DOHH2 (cell line): Measurements from ENCODE around the gene ELAVL1.

Experiments
- H3F3A ChIP-seq: fragments of 200-600 bp; sonication (generic), shearing (Covaris generic); 2 replicates; pipeline ENCODE4 v1.6.0; 2016; ENCODE audit warnings: antibody characterized with exemption, mild to moderate bottlenecking; ENCODE audit not compliant: control insufficient read depth, insufficient read depth
- H3K27ac ChIP-seq: fragments of 200-600 bp; sonication (generic); 2 replicates; pipeline ENCODE4 v1.5.1; 2014; ENCODE audit warnings: low read depth, mild to moderate bottlenecking, low read length, moderate library complexity
- H3K27me3 ChIP-seq: fragments of 200-600 bp; sonication (generic); 2 replicates; pipeline ENCODE4 v1.6.1; 2014; ENCODE audit warnings: mild to moderate bottlenecking, low read length, mixed read lengths; ENCODE audit not compliant: control insufficient read depth
- H3K36me3 ChIP-seq: fragments of 200-600 bp; sonication (generic); 2 replicates; pipeline ENCODE4 v1.6.1; 2014; ENCODE audit warnings: mild to moderate bottlenecking, low read length, moderate library complexity, mixed read lengths; ENCODE audit not compliant: control insufficient read depth
- H3K4me1 ChIP-seq: fragments of 200-600 bp; sonication (generic); 2 replicates; pipeline ENCODE4 v1.6.1; 2014; ENCODE audit warnings: mild to moderate bottlenecking, low read length, mixed read lengths; ENCODE audit not compliant: control insufficient read depth
- H3K4me2 ChIP-seq: fragments of 200-600 bp; sonication (generic); 2 replicates; pipeline ENCODE4 v1.6.0; 2014; ENCODE audit warnings: mild to moderate bottlenecking, low read length, moderate library complexity
- H3K4me3 ChIP-seq: fragments of 200-600 bp; sonication (generic); 2 replicates; pipeline ENCODE4 v1.5.1; 2014; ENCODE audit warnings: mild to moderate bottlenecking, low read length, mixed read lengths
- H3K79me2 ChIP-seq: fragments of 200-600 bp; sonication (generic); 2 replicates; pipeline ENCODE4 v1.6.1; 2014; ENCODE audit warnings: mild to moderate bottlenecking, low read length, mixed read lengths; ENCODE audit not compliant: control insufficient read depth
- H3K9me2 ChIP-seq: fragments of 200-600 bp; sonication (generic); replicated peaks from 2 replicates; pipeline ENCODE4 v1.6.1; 2014; ENCODE audit warnings: mild to moderate bottlenecking, low read length, mixed read lengths; ENCODE audit not compliant: control insufficient read depth
- H3K9me3 ChIP-seq: fragments of 200-600 bp; sonication (generic); 2 replicates; pipeline ENCODE4 v1.6.1; 2014; ENCODE audit warnings: antibody characterized with exemption, low read length, mixed read lengths; ENCODE audit not compliant: control insufficient read depth, insufficient read depth
- H4K20me1 ChIP-seq: fragments of 200-600 bp; sonication (generic); 2 replicates; pipeline ENCODE4 v1.6.0; 2014; ENCODE audit warnings: low read depth, mild to moderate bottlenecking, antibody characterized with exemption, low read length, moderate library complexity; ENCODE audit not compliant: control insufficient read depth, insufficient read depth
- EZH2phosphoT487 ChIP-seq: fragments of 200-600 bp; sonication (generic); IDR thresholded peaks from 2 replicates; pipeline ENCODE4 v1.6.1; 2017; ENCODE audit warnings: borderline replicate concordance, mild to moderate bottlenecking, antibody characterized with exemption, low read length, moderate library complexity, mixed read lengths
- TF ChIP-seq, protein P1 (sequence below): fragments of 200-600 bp; sonication (generic); IDR thresholded peaks from one replicate; pipeline ENCODE4 v1.5.1; 2014; ENCODE audit warnings: antibody characterized with exemption, mild to moderate bottlenecking, low read depth, low read length; ENCODE audit not compliant: poor library complexity, severe bottlenecking

Gene ELAVL1

GRCh38 chr19:7908742-7909461 lies 96.5 kb downstream of the ELAVL1 start:
- Histone ChIP-seq H3K4me2 (no peak overlapping the region), H3F3A (no peaks in the 10 kb centered on the region), H3K4me1 (peaks cover 10% of the 10 kb centered on the region), H4K20me1 (peaks cover 14% of the 10 kb centered on the region), H3K9me2 (no peaks in the 10 kb centered on the region), H3K27ac (no peak overlapping the region), H3K9me3 (no peaks in the 10 kb centered on the region), H3K27me3 (no peaks in the 10 kb centered on the region), H3K36me3 (peaks cover 38% of the 10 kb centered on the region), H3K79me2 (peaks cover 37% of the 10 kb centered on the region), H3K4me3 (no peak overlapping the region)
- TF ChIP-seq, protein P1, sequence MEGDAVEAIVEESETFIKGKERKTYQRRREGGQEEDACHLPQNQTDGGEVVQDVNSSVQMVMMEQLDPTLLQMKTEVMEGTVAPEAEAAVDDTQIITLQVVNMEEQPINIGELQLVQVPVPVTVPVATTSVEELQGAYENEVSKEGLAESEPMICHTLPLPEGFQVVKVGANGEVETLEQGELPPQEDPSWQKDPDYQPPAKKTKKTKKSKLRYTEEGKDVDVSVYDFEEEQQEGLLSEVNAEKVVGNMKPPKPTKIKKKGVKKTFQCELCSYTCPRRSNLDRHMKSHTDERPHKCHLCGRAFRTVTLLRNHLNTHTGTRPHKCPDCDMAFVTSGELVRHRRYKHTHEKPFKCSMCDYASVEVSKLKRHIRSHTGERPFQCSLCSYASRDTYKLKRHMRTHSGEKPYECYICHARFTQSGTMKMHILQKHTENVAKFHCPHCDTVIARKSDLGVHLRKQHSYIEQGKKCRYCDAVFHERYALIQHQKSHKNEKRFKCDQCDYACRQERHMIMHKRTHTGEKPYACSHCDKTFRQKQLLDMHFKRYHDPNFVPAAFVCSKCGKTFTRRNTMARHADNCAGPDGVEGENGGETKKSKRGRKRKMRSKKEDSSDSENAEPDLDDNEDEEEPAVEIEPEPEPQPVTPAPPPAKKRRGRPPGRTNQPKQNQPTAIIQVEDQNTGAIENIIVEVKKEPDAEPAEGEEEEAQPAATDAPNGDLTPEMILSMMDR, result no peak
- TF ChIP-seq EZH2phosphoT487, result no peak
